Left colon (tissue), 2 donors: Measurements from ENCODE around the gene VSTM2B. TPM values are rescaled to one million over a fixed set of nuclear protein-coding genes. Genes with fewer than 3 reads are reported as not detected.
A peak's percentile ranks its signal among the peaks of the same experiment; 100 is the strongest.

Experiments used
- ATAC-seq: fragments of 200-7000 bp; cut with Tn5 transposase; one replicate; pipeline ENCODE4 v1.9.1; 2020; ENCODE audit warnings: mild to moderate bottlenecking, moderate library complexity
- DNase-seq, 2 donors: peaks; one replicate each; pipeline ENCODE4 v3.0.0-alpha.2; 2020
- intact Hi-C, 2 donors: fragments of 100-400 bp; cut with DNase I in 1 of 2; cut with micrococcal nuclease in 1 of 2; formaldehyde crosslinking; loops; one replicate each; pipeline versions ENCODE4 v1.11.2 to v1.14.0; 2022; cut with DNase I, micrococcal nuclease
- total RNA-seq, 2 donors: library from RNA; stranded (reverse); fragmentation: NEBNext Ultra II Directional; extraction: Animal tissue kit (Norgen Biotek cat#: 25700); gene quantifications; one replicate each; pipeline ENCODE4 v1.2.1, GENCODE V29; 2021
- donor health status: DM: no; HTN: no; CAD: no.
- donor health status: DM: yes; HTN: yes; CAD: no.

Gene VSTM2B
- total RNA-seq, 2 donors from 2014 or later: not detected

GRCh38 chr19:29603308-29603707 is 77.5 kb downstream of the VSTM2B start:
- DNase-seq (no peak), ATAC-seq (no peak)
- intact Hi-C loops: no loop called here

- intact Hi-C loops: loop anchor here in 1 of 2 donors (5.0 kb wide), 1 partner anchor 111 kb away; the partner anchor contains the start of gene C19orf12
- ATAC-seq (peak; percentile 95), DNase-seq (peak; percentile 97 to 100)
These were observed 80.0 kb downstream of the VSTM2B start, which contains the start of gene POP4 for GRCh38 chr19:29605653-29606419. Gene POP4 (plus strand): TSS chr19:29606283. CDS start chr19:29606319, 36 bp downstream.

- peak; percentile 52 for ATAC-seq
- DNase-seq: no peak
- intact Hi-C loops: loop anchor here in 1 of 2 donors (5.0 kb wide), 1 partner anchor 111 kb away; the partner anchor contains the start of gene C19orf12
These were observed 80.6 kb downstream of the VSTM2B start for GRCh38 chr19:29606420-29606747.

- ATAC-seq (no peak), DNase-seq (no peak)
- intact Hi-C loops: loop anchor here (5.0 to 10.0 kb wide), 2 partner anchors 105 to 108 kb away; partner anchors contain the start of gene C19orf12 (in 2 of the 2)
These were observed 83.8 kb downstream of the VSTM2B start for GRCh38 chr19:29609636-29610035.

DNA sequence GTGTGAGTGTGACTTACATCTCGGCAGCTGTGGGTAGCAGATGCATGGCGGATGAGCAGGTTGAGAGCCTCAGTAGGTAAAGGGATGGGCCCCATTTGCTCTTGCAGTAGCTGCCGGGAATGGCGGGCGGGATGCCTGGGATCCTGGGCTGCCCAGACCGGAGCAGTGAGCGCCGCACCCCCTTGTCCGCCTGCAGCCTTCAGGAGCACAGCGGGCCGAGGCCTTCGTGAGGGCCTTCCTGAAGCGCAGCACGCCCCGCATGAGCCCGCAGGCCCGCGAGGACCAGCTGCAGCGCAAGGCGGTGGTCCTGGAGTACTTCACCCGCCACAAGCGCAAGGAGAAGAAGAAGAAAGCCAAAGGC is 84.4 kb downstream of the VSTM2B start:
- ATAC-seq (no peak), DNase-seq (peak in 1 of 2 donors; percentile 13)
- intact Hi-C loops: loop anchor here in 1 of 2 donors (10.0 kb wide), 1 partner anchor 105 kb away; the partner anchor contains the start of gene C19orf12

GRCh38 chr19:29610574-29611271 is 84.9 kb downstream of the VSTM2B start:
- ATAC-seq (peak; percentile 63), DNase-seq (peak; percentile 63 to 85)
- intact Hi-C loops: loop anchor here in 1 of 2 donors (10.0 kb wide), 1 partner anchor 104 kb away; the partner anchor contains the start of gene C19orf12

- ATAC-seq (no peak), DNase-seq (no peak)
- intact Hi-C loops: loop anchor here in 1 of 2 donors (10.0 kb wide), 1 partner anchor 103 kb away; the partner anchor contains the start of gene C19orf12
These were observed 86.3 kb downstream of the VSTM2B start for GRCh38 chr19:29612121-29612520.

GRCh38 chr19:29612801-29613595 is 87.2 kb downstream of the VSTM2B start:
- intact Hi-C loops: loop anchor here in 1 of 2 donors (10.0 kb wide), 1 partner anchor 102 kb away; the partner anchor contains the start of gene C19orf12
- ATAC-seq: no peak
- DNase-seq: no peak

- no peak for ATAC-seq
- intact Hi-C loops: loop anchor here in 1 of 2 donors (10.0 kb wide), 1 partner anchor 101 kb away; the partner anchor contains the start of gene C19orf12
- DNase-seq: no peak
These were observed 88.3 kb downstream of the VSTM2B start for GRCh38 chr19:29614046-29614445.

Other genes with a start within 250 kb of the VSTM2B start
- 10 to 100 TPM; 57.5 to 61.8 TPM for gene POP4, start 80.3 kb downstream of the VSTM2B start, total RNA-seq
- gene PLEKHF1, start 139.5 kb downstream of the VSTM2B start, total RNA-seq: 1 to 10 TPM; 2.8 to 3.7 TPM
- gene C19orf12, start 189.3 kb downstream of the VSTM2B start, total RNA-seq: 10 to 100 TPM; 16.2 to 19.3 TPM